RKO (cell line): ENCODE data around the gene VPS54.
A peak's percentile ranks its signal among the peaks of the same experiment; 100 is the strongest.

Experiments used
- DNase-seq: peaks from one replicate; pipeline ENCODE4 v3.0.0-alpha.2; 2016; ENCODE audit warnings: low spot score

The VPS54 gene

GRCh38 chr2:63843791-63844190 is 175.4 kb downstream of the VPS54 start:
- DNase-seq: no peak

DNA sequence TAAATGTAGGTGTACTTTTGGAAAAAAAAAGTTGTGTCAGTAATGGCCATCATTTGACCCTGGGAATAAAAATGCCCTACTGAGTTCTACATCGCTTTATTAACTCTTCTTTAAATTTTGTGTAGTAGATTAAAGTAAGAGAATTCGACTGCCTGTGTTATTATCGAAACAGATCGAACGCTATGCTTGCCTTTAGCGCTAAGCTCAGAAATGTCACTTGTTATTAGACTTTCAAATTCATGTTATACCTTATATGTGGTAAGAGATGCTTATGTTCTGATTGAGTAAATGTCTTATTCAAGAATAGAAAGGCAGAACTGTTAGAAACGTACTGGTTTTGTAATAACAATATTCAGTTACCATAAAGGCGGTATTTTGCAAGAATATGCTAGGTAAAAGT is 176.1 kb downstream of the VPS54 start:
- DNase-seq: no peak

DNA sequence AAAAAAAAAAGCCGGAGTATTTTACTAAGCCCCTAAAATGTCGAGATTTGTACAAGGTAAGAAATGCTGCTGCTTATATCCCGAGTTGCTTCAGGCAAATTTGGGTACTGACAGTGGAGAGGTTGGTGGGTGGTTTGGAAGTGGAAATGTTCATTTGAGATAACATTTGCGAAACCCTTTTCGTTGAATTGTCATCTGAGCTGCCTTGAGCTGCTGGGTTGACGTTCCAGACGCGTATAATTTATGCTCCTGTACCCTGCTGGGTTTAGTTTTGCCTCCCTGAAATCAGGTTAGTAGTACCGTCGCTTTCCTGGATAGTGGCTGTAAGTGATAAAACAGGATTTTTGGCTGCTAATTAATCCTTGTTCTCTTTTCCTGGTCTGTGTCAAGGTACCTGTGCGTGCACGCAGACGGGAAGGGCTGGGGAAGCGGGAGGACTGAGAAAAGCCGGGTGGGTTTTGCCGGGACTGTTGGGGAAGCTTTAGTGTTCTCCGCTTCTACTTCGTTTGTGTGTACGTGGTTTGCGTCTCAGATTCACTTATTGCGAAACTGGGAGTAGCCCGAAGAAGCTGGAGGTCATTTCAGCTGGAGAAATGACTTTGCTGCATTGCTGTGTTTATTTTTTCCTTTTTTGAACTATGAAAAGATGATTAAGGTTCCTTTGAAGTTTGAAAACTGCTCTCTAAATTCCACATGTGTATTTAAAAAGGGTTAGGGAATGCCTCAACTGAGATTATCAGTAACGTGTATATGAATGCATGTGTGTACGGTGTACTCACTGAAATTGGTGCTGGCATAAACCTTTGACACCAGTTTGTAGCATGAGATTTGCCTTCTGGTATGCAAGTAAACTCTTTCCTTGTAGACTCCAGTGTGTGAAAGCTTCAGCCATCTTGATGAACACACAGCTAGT is 176.8 kb downstream of the VPS54 start:
- DNase-seq: peak; percentile 54
